ENCODE results near the gene MCF2L2. TPM values are rescaled to one million over a fixed set of nuclear protein-coding genes. Genes with fewer than 3 reads are reported as not detected.

MCF2L2 gene
- total and polyA plus RNA-seq, 2 of the 13 experiments (the other 11 are each of a cell fraction or from before 2014, with no cell fraction given) = not detected

DNA sequence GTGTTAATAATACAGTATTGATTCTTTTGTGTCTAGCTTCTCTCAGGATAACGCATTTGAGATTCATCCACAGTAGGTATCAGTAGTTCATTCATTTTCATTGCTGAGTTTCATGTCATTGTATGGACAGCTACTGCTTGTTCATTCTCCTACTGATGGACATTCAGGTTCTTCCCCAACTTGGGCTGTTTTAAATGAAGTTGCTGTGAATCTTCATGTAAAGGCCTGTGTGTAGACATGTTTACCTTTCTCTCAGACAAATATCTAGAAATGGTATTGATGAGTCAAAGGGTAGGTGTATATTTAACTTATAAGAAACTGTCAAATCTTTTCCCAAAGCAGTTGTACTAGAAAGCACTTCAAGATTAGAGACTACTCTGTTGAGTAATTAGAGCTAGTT is 26.7 kb downstream of the MCF2L2 start (continued):
- TF ChIP-seq, protein P1, sequence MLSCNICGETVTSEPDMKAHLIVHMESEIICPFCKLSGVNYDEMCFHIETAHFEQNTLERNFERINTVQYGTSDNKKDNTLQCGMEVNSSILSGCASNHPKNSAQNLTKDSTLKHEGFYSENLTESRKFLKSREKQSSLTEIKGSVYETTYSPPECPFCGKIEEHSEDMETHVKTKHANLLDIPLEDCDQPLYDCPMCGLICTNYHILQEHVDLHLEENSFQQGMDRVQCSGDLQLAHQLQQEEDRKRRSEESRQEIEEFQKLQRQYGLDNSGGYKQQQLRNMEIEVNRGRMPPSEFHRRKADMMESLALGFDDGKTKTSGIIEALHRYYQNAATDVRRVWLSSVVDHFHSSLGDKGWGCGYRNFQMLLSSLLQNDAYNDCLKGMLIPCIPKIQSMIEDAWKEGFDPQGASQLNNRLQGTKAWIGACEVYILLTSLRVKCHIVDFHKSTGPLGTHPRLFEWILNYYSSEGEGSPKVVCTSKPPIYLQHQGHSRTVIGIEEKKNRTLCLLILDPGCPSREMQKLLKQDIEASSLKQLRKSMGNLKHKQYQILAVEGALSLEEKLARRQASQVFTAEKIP (CRISPR knock-in tag; IDR thresholded peaks at IDR 0.05; ENCODE audit: borderline replicate concordance) = no peak
- no peak for TF ChIP-seq ZFYVE20 (CRISPR knock-in tag; IDR thresholded peaks at IDR 0.05; ENCODE audit: borderline replicate concordance, low read depth)
- TF ChIP-seq NFKBIZ (CRISPR knock-in tag; IDR thresholded peaks at IDR 0.05) = no peak
- TF ChIP-seq MTF1 (CRISPR knock-in tag; IDR thresholded peaks at IDR 0.05) = no peak
- TF ChIP-seq SRSF4 (IDR thresholded peaks at IDR 0.05; ENCODE audit: low read depth, low read length, poor library complexity, severe bottlenecking) = no peak
- TF ChIP-seq, protein P2, sequence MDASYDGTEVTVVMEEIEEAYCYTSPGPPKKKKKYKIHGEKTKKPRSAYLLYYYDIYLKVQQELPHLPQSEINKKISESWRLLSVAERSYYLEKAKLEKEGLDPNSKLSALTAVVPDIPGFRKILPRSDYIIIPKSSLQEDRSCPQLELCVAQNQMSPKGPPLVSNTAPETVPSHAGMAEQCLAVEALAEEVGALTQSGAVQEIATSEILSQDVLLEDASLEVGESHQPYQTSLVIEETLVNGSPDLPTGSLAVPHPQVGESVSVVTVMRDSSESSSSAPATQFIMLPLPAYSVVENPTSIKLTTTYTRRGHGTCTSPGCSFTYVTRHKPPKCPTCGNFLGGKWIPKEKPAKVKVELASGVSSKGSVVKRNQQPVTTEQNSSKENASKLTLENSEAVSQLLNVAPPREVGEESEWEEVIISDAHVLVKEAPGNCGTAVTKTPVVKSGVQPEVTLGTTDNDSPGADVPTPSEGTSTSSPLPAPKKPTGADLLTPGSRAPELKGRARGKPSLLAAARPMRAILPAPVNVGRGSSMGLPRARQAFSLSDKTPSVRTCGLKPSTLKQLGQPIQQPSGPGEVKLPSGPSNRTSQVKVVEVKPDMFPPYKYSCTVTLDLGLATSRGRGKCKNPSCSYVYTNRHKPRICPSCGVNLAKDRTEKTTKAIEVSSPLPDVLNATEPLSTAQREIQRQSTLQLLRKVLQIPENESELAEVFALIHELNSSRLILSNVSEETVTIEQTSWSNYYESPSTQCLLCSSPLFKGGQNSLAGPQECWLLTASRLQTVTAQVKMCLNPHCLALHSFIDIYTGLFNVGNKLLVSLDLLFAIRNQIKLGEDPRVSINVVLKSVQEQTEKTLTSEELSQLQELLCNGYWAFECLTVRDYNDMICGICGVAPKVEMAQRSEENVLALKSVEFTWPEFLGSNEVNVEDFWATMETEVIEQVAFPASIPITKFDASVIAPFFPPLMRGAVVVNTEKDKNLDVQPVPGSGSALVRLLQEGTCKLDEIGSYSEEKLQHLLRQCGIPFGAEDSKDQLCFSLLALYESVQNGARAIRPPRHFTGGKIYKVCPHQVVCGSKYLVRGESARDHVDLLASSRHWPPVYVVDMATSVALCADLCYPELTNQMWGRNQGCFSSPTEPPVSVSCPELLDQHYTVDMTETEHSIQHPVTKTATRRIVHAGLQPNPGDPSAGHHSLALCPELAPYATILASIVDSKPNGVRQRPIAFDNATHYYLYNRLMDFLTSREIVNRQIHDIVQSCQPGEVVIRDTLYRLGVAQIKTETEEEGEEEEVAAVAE (CRISPR knock-in tag; IDR thresholded peaks at IDR 0.05; ENCODE audit: borderline replicate concordance) = no peak
- no peak for TF ChIP-seq ZNF615 (CRISPR knock-in tag; IDR thresholded peaks at IDR 0.05; ENCODE audit: borderline replicate concordance)
- TF ChIP-seq ZNF12 (CRISPR knock-in tag; IDR thresholded peaks at IDR 0.05) = no peak
- TF ChIP-seq HOXA9 (CRISPR knock-in tag; IDR thresholded peaks at IDR 0.05; ENCODE audit: borderline replicate concordance) = no peak
- TF ChIP-seq, protein P3, sequence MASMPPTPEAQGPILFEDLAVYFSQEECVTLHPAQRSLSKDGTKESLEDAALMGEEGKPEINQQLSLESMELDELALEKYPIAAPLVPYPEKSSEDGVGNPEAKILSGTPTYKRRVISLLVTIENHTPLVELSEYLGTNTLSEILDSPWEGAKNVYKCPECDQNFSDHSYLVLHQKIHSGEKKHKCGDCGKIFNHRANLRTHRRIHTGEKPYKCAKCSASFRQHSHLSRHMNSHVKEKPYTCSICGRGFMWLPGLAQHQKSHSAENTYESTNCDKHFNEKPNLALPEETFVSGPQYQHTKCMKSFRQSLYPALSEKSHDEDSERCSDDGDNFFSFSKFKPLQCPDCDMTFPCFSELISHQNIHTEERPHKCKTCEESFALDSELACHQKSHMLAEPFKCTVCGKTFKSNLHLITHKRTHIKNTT (CRISPR knock-in tag; IDR thresholded peaks at IDR 0.05) = no peak

Measured in HepG2 (cell line).